Fibroblast of pulmonary artery (primary cell): ENCODE measurements around the gene SZRD1.
A peak's percentile ranks its signal among the peaks of the same experiment; 100 is the strongest.
"Not testable (repeated sequence)": the region's sequence is repeated elsewhere in the genome, so short reads cannot be mapped to it uniquely, and the experiment has no call there.

Experiments
- DNase-seq: peaks from one replicate; pipeline ENCODE4 v3.0.0-alpha.2; 2010; ENCODE audit warnings: low read depth
- H3K4me3 ChIP-seq: replicated peaks from 2 replicates; pipeline ENCODE4 v1.5.1; 2011; ENCODE audit warnings: low read depth, mild to moderate bottlenecking, control low read depth, low read length, moderate library complexity
- CTCF ChIP-seq: IDR thresholded peaks from 2 replicates; pipeline ENCODE4 v1.5.1; 2011; ENCODE audit warnings: mild to moderate bottlenecking, control low read depth, low read length, inconsistent platforms; ENCODE audit errors: missing control alignments

SZRD1 gene

GRCh38 chr1:16338961-16339360 lies 28.1 kb upstream of the SZRD1 start:
- DNase-seq, result no peak
- H3K4me3 ChIP-seq, result no peak overlapping the region
- TF ChIP-seq CTCF, result no peak

GRCh38 chr1:16340673-16341072 lies 26.4 kb upstream of the SZRD1 start:
- no peak for TF ChIP-seq CTCF
- no peak overlapping the region for H3K4me3 ChIP-seq
- DNase-seq, result no peak

- H3K4me3 ChIP-seq, result no peak overlapping the region
- TF ChIP-seq CTCF, result no peak
- DNase-seq, result no peak
Observed at GRCh38 chr1:16342331-16343062, 24.5 kb upstream of the SZRD1 start.

GRCh38 chr1:16343276-16343675 lies 23.8 kb upstream of the SZRD1 start:
- not testable (repeated sequence) for DNase-seq, H3K4me3 ChIP-seq

- DNase-seq, result peak; percentile 72
- TF ChIP-seq CTCF, result no peak
Observed at GRCh38 chr1:16348414-16349182, 18.4 kb upstream of the SZRD1 start.

GRCh38 chr1:16349847-16350406 lies 17.1 kb upstream of the SZRD1 start:
- DNase-seq, result no peak
- no peak for TF ChIP-seq CTCF

More at GRCh38 chr1:16348414-16349182, 18.4 kb upstream of the SZRD1 start:
- no peak overlapping the region for H3K4me3 ChIP-seq

GRCh38 chr1:16351456-16351993 lies 15.5 kb upstream of the SZRD1 start:
- peak; percentile 42 for DNase-seq
- H3K4me3 ChIP-seq, result peak overlapping the region; percentile 90
- TF ChIP-seq CTCF, result no peak

More at GRCh38 chr1:16349847-16350406, 17.1 kb upstream of the SZRD1 start:
- no peak overlapping the region for H3K4me3 ChIP-seq
